MCF 10A (cell line): ENCODE results near the gene SLC16A2. TPM values are rescaled to one million over a fixed set of nuclear protein-coding genes. Genes with fewer than 3 reads are reported as not detected.

ENCODE experiments used
- BruUV-seq: library from RNA; stranded (reverse); fragments of 400-500 nt; replicated peaks from 2 replicates; lab custom pipeline; 2021; lab: Mats Ljungman, UMichigan
- CTCF ChIA-PET: fragments of 300-600 bp; sonication (Branson Sonifier 250); formaldehyde crosslinking; extraction: SDS; loops from one replicate; lab custom pipeline; 2021; ENCODE audit warnings: antibody characterized with exemption, inconsistent platforms; lab: Yijun Ruan, JAX
- POLR2A ChIA-PET: fragments of 300-600, 350-650 bp; sonication (Branson Sonifier 250); formaldehyde crosslinking; extraction: SDS; loops from one replicate; lab custom pipeline; 2020; ENCODE audit warnings: antibody characterized with exemption, inconsistent platforms; lab: Yijun Ruan, JAX
- DNase-seq: peaks from one replicate; pipeline ENCODE4 v3.0.0-alpha.2; 2018; ENCODE audit not compliant: unreplicated experiment
- H3K27ac Mint-ChIP-seq: one replicate; pipeline ENCODE4 v1.8.0; 2022; ENCODE audit warnings: mild to moderate bottlenecking, low read depth, mixed read lengths; ENCODE audit not compliant: unreplicated experiment
- H3K27me3 Mint-ChIP-seq: one replicate; pipeline ENCODE4 v1.8.0; 2022; ENCODE audit warnings: mixed read lengths; ENCODE audit not compliant: insufficient read depth, unreplicated experiment
- H3K36me3 Mint-ChIP-seq: one replicate; pipeline ENCODE4 v1.8.0; 2022; ENCODE audit warnings: mild to moderate bottlenecking, moderate library complexity, mixed read lengths; ENCODE audit not compliant: insufficient read depth, unreplicated experiment
- H3K4me1 Mint-ChIP-seq: one replicate; pipeline ENCODE4 v1.8.0; 2022; ENCODE audit warnings: mixed read lengths; ENCODE audit not compliant: insufficient read depth, unreplicated experiment
- H3K4me3 Mint-ChIP-seq: one replicate; pipeline ENCODE4 v1.8.0; 2022; ENCODE audit warnings: mild to moderate bottlenecking, moderate library complexity, mixed read lengths; ENCODE audit not compliant: unreplicated experiment
- H3K9me3 Mint-ChIP-seq: one replicate; pipeline ENCODE4 v1.8.0; 2022; ENCODE audit warnings: mixed read lengths; ENCODE audit not compliant: unreplicated experiment
- intact Hi-C: fragments of 100-400 bp; cut with micrococcal nuclease; formaldehyde crosslinking; loops from 2 replicates; pipeline ENCODE4 v1.14.1; 2022
- total RNA-seq: library from RNA; stranded (reverse); gene quantifications from 2 replicates; pipeline ENCODE4 v1.2.3, GENCODE V29; 2022
- TF ChIP-seq, protein P1 (sequence below): fragments of 200-600 bp; IDR thresholded peaks from one replicate; pipeline ENCODE4 v1.8.0; 2022; ENCODE audit warnings: antibody characterized with exemption, mild to moderate bottlenecking; ENCODE audit not compliant: unreplicated experiment

Gene SLC16A2
- total RNA-seq, 1 experiment from 2014 or later = 11.9 TPM

DNA sequence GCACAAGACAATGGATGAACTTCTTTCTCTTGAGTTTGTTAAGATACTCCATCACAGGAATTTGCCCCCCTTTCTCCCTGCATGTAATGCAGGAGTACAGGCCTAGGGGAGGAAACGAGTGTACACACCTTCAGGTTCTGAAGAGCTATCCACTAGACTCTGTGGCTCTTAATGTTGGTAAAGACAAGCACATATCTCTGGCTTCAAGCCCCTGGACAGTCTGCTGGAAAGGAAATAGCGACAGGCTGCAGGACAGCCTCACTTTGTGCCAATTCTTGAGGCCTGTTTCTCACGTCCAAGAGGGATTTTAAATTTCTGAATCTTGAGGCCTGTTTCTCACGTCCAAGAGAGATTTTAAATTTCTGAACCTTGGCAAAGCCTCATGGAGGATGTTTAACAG, 106.1 kb downstream of the SLC16A2 start:
- peaks cover 13% of the 10 kb centered on the region for H3K27me3 Mint-ChIP-seq
- BruUV-seq = no TSS peak
- H3K36me3 Mint-ChIP-seq = no peaks in the 10 kb centered on the region
- no peaks in the 10 kb centered on the region for H3K4me1 Mint-ChIP-seq
- H3K4me3 Mint-ChIP-seq = no peak overlapping the region
- CTCF ChIA-PET = no interaction called here
- no peak overlapping the region for H3K27ac Mint-ChIP-seq
- no peaks in the 10 kb centered on the region for H3K9me3 Mint-ChIP-seq
- no peak for DNase-seq
- intact Hi-C loops = no loop called here
- POLR2A ChIA-PET = no interaction called here
- TF ChIP-seq, protein P1, sequence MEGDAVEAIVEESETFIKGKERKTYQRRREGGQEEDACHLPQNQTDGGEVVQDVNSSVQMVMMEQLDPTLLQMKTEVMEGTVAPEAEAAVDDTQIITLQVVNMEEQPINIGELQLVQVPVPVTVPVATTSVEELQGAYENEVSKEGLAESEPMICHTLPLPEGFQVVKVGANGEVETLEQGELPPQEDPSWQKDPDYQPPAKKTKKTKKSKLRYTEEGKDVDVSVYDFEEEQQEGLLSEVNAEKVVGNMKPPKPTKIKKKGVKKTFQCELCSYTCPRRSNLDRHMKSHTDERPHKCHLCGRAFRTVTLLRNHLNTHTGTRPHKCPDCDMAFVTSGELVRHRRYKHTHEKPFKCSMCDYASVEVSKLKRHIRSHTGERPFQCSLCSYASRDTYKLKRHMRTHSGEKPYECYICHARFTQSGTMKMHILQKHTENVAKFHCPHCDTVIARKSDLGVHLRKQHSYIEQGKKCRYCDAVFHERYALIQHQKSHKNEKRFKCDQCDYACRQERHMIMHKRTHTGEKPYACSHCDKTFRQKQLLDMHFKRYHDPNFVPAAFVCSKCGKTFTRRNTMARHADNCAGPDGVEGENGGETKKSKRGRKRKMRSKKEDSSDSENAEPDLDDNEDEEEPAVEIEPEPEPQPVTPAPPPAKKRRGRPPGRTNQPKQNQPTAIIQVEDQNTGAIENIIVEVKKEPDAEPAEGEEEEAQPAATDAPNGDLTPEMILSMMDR = no peak

DNA sequence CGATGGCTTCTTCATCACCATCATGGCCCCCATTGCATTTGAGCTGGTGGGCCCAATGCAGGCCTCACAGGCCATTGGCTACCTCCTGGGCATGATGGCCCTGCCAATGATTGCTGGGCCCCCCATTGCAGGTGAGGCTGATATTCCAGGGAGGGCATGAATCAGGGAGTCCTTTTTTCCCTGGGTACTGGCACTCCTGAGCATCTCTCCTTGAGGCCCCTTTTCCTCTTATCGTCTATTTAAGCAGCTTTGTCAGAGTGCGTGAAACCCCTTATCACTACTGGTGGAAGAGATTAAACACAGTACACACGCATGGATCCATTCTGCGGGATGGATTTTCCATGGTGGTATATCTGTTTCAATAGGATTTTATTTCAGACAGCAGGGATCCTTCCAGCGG, 108.0 kb downstream of the SLC16A2 start:
- POLR2A ChIA-PET = no interaction called here
- BruUV-seq = no TSS peak
- Mint-ChIP-seq H3K4me3 (no peak overlapping the region), H3K4me1 (no peaks in the 10 kb centered on the region), H3K36me3 (no peaks in the 10 kb centered on the region), H3K27me3 (peaks cover 25% of the 10 kb centered on the region), H3K27ac (no peak overlapping the region), H3K9me3 (no peaks in the 10 kb centered on the region)
- CTCF ChIA-PET = no interaction called here
- DNase-seq = no peak
- TF ChIP-seq, protein P1 = no peak
- intact Hi-C loops = no loop called here

DNA sequence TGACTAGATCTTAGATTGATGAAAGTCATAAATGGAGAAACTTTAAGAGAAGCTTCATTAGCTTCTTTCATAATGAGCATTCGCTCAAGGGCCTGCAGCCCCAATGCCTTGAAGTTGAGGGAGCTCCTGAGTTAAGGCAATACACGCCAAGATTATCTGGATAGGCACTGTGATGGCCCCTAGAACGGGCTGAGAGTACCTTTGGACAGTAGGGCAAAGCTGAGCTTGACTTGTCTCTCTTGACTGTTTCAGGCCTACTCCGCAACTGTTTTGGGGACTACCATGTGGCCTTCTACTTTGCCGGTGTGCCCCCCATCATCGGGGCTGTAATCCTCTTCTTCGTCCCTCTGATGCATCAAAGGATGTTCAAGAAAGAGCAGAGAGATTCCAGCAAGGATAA, 109.8 kb downstream of the SLC16A2 start:
- no TSS peak for BruUV-seq
- CTCF ChIA-PET = interaction anchor here (0.6 kb wide), 1 partner anchor 149 kb away, joined by 3 read pairs; no protein-coding TSS in a partner anchor
- POLR2A ChIA-PET = interaction anchor here (0.8 kb wide), 1 partner anchor 20 kb away, joined by 3 read pairs; no protein-coding TSS in a partner anchor

DNA sequence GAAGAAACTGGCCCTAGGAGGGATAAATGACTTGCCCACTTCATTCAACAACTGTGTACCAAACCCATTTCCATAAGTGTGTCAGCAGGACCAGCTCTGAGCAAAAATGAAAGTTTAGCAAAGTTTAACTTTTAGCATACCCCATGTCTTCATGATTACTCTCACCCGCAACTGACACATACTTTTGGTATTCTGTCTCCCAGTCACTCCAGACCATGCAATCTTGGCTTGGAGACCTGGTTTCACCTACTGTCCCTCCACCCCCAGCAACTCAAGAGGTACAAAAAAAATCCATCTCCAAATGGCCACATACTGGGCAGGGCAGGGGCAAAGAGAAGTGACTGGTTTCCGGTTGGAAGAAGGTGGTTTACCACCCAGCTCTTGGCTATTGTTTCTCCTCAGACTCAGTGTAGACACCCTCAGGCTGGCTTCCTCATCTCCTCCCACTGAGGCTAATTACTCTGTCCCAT, 113.3 kb downstream of the SLC16A2 start:
- no peaks in the 10 kb centered on the region for H3K36me3 Mint-ChIP-seq
- no peaks in the 10 kb centered on the region for H3K9me3 Mint-ChIP-seq
- H3K4me3 Mint-ChIP-seq = no peak overlapping the region
- TF ChIP-seq, protein P1 = no peak
- ChIA-PET CTCF (interaction anchor here (0.6 to 2.5 kb wide), 12 partner anchors 10 to 190 kb away, joined by 3 to 12 read pairs (median 4); no protein-coding TSS in a partner anchor), POLR2A (interaction anchor here (0.7 to 2.3 kb wide), 3 partner anchors 30 to 1051 kb away, joined by 3 to 12 read pairs (median 3); partner anchors contain the start of gene SLC16A2)
- peaks cover 6% of the 10 kb centered on the region for H3K4me1 Mint-ChIP-seq
- no TSS peak for BruUV-seq
- intact Hi-C loops = loop anchor here (1.0 to 10.0 kb wide), 3 partner anchors 16 to 151 kb away; partner anchors contain the start of gene SLC16A2
- DNase-seq = peak; percentile 26
- no peak overlapping the region for H3K27ac Mint-ChIP-seq
- peaks cover 37% of the 10 kb centered on the region for H3K27me3 Mint-ChIP-seq

More for the DNA sequence above, 109.8 kb downstream of the SLC16A2 start:
- Mint-ChIP-seq H3K36me3 (no peaks in the 10 kb centered on the region), H3K4me3 (no peak overlapping the region), H3K9me3 (no peaks in the 10 kb centered on the region), H3K4me1 (peaks cover 6% of the 10 kb centered on the region), H3K27me3 (peaks cover 25% of the 10 kb centered on the region), H3K27ac (no peak overlapping the region)
- intact Hi-C loops = loop anchor here (10.0 kb wide), 1 partner anchor 106 kb away; the partner anchor contains the start of gene SLC16A2
- no peak for DNase-seq
- TF ChIP-seq, protein P1 = no peak
